ENCODE data around the gene RUNDC3A. TPM values are rescaled to one million over a fixed set of nuclear protein-coding genes. Genes with fewer than 3 reads are reported as not detected.
A peak's percentile ranks its signal among the peaks of the same experiment; 100 is the strongest.

The RUNDC3A gene
- total and polyA plus RNA-seq, 2 of the 13 experiments (the other 11 are each of a cell fraction or from before 2014, with no cell fraction given) = 0.25 TPM; not detected in 1

- no TSS peak for BruUV-seq (replicated peaks)
- CTCF ChIA-PET (ENCODE audit: low intra/inter-chr PET ratio, low total read pairs) = no interaction called here
- peak; percentile 57 for ATAC-seq
- no peaks in the 10 kb centered on the region for H3K9me3 ChIP-seq (ENCODE audit: low read length)
- H3K4me3 ChIP-seq (replicated peaks in 1 of 3; ENCODE audit: insufficient read depth in 1 of 3, low read depth in 2 of 3, low read length in 3 of 3) = no peak overlapping the region
- no peaks in the 10 kb centered on the region for H4K20me1 ChIP-seq (ENCODE audit: insufficient read depth, low read length)
- in situ Hi-C loops (cut with HindIII; ENCODE audit: extremely low pct_ligation_motif_present, low pct_unique_long_range_greater_than_20kb) = no loop called here
- POLR2A ChIA-PET = interaction anchor here (2.3 kb wide), 1 partner anchor 10 kb away, joined by 8 read pairs; the partner anchor contains the start of gene GRN
- intact Hi-C loops (cut with micrococcal nuclease; ENCODE audit: unreplicated experiment) = no loop called here
- no peaks in the 10 kb centered on the region for H3K79me2 ChIP-seq (ENCODE audit: insufficient read depth, low read length)
- H3K27ac ChIP-seq (ENCODE audit: extremely low read length, insufficient read depth, low read length) = no peak overlapping the region
- TF ChIP-seq ZNF501 (CRISPR knock-in tag; IDR thresholded peaks at IDR 0.05) (0 out of 2 replicates have a peak, but pooled peaks have one; percentile 40), ZNF629 (CRISPR knock-in tag; conservative IDR thresholded peaks at IDR 0.05) (peak; percentile 87), ZNF687 (CRISPR knock-in tag; IDR thresholded peaks at IDR 0.05) (peak; percentile 11; the same call in 1 of the 2 replicates), ZNF292 (CRISPR knock-in tag; IDR thresholded peaks at IDR 0.05; ENCODE audit: borderline replicate concordance, low read depth) (no peak)
- peaks cover 2 to 40% of the 10 kb centered on the region in 2 experiments for H3K27me3 ChIP-seq (ENCODE audit: control insufficient read depth in 1 of 2, insufficient read depth in 2 of 2, low read length in 2 of 2)
- no peak overlapping the region for H3K4me2 ChIP-seq (ENCODE audit: low read depth, low read length)
- FAIRE-seq = no peak
- WGBS (ENCODE audit: low lambda C conversion rate) = 7% methylated on average over 3 of the region's 3 CpGs
- H3K4me1 ChIP-seq (ENCODE audit: insufficient read depth, low read length) = peaks cover 24% of the 10 kb centered on the region
- no peak for DNase-seq (ENCODE audit: low spot score)
- H3K36me3 ChIP-seq (replicated peaks in 1 of 2; ENCODE audit: control insufficient read depth in 1 of 2, insufficient read depth in 2 of 2, low read length in 2 of 2) = no peaks in the 10 kb centered on the region
- no peak overlapping the region for H2AFZ ChIP-seq (ENCODE audit: low read length)
- no peak overlapping the region for H3K9ac ChIP-seq (ENCODE audit: insufficient read depth, low read depth, low read length)
Measured at GRCh38 chr17:44334727-44335126, 26.3 kb downstream of the RUNDC3A start.
